DMS53 treated with DMSO at 0.1 percent for 48 hours (cell line): ENCODE data around the gene LY6G6F.

Source experiments
- DNase-seq: peaks from one replicate; lab custom pipeline; 2025; ENCODE audit not compliant: unreplicated experiment; lab: John Stamatoyannopoulos, UW

The LY6G6F gene

DNA sequence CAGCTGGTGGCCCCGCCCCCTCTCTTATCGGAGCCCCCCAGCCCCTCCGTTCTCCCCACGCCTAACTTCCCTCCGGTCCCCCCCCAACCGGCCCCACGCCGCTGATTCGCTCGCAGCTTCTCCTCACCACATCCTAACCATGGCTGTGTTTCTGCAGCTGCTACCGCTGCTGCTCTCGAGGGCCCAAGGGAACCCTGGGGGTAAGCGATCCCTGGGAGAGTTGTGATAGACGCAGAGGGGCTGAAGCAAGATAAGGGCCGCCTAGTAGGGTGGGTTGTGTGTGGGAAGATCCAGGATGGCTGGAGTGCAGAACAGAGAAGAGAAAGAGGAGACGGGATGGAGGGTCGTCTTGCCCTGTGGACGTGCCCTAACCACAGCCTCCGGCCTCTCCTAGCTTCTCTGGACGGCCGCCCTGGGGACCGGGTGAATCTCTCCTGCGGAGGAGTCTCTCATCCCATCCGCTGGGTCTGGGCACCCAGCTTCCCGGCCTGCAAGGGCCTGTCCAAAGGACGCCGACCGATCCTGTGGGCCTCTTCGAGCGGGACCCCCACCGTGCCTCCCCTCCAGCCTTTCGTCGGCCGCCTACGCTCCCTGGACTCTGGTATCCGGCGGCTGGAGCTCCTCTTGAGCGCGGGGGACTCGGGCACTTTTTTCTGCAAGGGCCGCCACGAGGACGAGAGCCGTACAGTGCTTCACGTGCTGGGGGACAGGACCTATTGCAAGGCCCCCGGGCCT, 16.7 kb downstream of the LY6G6F start, which contains the start of gene MPIG6B:
MPIG6B (plus strand) TSS at position 129 of the 735 bp plus-strand sequence; CDS start at position 140, 11 bp downstream.
- DNase-seq: no peak

DNA sequence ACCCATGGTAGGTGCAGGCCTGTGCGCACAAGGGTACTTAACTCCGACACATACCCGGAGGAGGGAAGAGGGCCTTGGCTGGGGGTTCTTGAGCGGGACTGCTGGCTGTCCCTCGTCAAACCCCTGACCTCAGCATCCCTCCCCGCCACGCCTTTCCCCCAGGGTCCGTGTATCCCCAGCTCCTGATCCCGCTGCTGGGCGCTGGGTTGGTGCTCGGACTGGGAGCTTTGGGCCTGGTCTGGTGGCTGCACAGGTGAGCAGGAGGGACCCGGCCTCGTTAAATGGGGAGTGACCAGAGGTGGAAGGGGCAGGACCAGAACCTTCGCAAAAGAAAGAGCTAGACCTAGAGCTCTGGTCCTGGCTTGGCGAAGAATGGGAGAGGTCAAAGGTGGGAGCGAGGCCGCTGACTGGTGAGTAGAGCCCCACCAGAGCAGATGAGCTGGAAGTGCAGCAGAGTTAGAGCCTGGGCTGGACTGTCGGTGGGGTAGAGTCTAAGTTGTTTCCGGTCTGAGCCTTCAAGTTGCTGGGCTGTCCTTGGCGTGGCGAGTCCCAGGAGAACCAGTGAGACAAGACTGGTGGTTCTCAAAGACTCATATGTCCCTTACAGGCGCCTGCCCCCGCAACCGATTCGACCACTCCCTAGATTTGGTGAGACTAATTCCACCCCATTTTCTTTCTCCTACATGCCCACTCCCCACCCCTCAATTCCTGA, 17.5 kb downstream of the LY6G6F start:
- DNase-seq: no peak

DNA sequence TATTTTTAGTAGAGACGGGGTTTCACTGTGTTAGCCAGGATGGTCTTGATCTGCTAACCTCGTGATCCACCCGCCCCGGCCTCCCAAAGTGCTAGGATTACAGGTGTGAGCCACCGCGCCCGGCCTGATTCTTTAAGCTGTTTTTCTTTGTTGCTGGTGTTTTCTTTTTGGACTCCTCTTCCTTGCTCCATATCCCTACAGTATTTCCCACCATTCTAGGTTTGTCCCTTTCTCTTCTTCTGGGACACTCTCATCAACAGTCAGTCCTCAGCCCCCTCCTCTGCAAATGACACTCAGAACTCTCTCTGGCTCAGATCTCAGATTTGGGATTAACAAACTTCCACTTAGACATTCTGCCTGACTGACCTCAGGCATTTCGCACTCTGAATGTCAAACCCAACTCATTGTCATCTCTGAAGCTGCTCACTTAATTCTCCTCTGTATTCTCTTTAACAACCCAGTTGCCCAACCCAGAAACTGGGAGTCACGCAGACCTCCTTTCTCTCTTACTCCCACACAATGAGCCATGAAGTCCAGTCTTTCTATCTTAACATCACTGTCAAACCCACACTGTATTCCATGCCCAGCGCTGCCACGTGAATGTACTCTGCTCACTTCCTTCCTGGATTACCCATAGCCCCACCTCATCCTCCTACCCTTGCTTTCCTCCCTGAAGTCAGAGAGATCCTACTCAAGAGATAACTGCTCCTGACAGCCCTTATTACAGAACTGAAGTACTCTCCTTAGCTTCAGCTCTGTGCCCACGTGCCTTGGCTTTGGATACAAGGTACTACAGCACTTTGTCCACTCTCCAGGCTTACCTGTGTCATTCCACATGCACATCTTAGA, 19.1 kb downstream of the LY6G6F start:
- no peak for DNase-seq

GRCh38 chr6:31727034-31727716, 20.5 kb downstream of the LY6G6F start:
- DNase-seq: no peak

DNA sequence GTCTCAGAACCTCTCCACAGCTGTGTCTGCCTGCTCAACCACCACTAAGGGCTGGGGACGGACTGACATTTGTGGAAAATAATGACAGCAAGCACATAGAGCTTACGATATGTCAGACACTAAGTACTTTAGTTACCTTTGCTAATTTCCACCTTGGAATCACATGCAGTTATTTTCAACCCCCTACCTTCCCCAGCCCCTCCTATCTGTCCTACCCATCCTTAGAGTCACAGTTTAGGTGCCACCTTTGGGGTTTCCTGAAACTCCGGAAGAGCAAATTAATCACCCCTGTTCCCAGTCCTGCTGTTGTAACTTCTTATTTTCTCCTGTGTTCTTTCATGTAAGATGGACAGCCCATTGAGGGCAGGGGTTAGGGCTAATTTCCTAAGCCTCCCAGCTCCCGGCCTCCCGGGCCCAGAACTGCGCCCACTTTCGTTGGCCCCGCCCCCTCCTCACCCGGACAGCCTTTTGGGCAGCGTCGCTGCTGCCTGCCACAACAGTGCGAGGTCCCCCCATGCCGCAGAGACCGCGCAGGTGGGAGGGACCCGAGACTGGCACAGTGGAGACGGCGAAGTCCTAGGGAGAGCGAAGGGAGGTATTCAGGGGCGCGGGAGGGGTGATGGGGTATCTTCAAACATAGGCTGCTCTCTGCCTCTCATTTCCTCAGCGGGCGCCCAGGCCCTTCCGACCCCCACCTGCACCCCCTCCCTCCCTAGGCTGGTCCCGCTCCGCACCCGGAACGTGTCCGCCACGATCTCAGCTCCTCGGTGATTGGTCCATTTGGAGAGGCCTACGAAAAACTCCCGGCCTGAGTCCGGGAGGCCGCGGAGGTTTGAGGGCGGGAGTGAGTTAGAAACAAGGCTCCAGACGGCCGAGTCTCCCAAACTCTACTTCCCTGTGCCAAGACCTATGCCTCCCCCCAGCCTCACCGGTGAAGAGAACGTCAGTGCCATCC, 21.3 kb downstream of the LY6G6F start:
- no peak for DNase-seq

GRCh38 chr6:31728767-31729514, 22.3 kb downstream of the LY6G6F start, which contains the start of gene DDAH2:
Gene DDAH2 (minus strand): TSS chr6:31729299. CDS start chr6:31729161, 138 bp downstream.
- DNase-seq: no peak

DNA sequence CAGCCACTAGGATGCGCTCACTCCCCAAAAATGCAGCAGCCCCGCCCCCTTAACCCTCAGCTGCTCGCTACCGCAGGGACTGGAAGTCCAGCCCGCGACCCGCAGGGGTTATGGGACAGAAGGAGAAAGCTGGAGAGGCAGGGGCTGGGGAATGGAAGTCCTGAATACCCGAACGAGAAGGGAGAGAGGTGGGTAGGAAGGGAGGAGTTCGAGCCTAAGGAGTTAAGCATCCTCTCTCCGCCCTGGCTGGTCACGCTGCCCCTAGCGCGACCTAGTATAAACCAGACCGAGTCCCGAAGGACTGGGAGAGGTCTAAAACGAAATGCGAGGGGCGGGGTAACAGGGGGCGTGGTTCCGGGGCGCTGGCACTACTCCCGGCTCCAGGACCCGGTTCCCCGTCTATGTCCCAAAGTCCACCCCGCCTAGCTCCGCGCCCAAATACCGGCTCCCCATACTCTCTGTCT, 22.9 kb downstream of the LY6G6F start:
- peak; percentile 66 for DNase-seq

DNA sequence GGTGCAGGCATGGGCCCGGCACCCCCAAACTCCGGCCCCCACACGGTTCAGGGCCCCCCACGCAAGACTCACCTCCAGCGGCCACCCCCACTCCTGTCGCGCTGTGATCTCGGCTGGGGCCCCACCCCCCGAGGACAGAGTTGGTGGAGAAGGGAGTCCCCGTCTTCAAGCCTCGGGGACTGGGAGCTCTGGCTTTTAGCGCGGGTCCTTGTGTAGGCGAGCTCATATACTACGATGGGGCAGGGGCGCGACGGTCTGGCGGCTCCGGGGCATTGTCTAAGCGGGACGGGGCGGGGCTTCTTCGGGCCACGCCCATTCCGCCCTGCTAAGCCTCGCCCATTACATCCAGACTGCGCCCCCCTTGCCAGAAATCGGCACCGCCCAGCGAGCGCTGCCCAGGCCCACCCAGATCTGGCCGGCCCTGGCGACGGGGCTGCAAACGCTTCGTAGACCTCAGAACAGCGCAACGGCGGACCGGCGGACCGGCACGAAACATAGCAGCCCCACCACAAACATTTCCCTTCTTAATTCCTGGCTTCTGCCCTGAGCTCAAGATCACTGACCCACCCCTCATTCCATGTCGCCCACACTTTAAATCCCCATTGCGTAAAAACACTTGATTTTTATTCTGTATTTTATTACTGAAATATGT, 23.4 kb downstream of the LY6G6F start:
- DNase-seq: no peak

DNA sequence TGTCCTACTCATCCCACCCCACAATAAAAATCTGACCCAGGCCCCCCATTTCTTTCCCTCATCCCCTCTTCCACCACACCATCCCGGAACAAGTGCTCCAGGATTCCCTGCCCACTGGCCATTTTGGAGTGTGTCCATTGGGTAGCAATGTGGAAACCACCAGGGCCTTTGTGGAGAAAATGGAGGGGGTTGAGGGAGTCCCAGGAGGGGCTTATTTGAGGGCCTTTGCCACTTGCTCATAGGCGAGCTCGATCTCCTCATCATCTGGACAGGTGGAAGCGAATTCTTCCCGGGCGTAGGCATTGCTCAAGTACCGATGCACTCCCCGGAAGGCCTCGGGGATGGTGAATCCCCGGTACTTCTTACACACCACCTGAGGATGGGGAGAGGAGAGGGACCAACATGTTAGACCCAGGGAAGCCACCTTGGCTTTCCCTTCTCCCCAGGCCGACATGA, 24.0 kb downstream of the LY6G6F start:
- DNase-seq: no peak

DNA sequence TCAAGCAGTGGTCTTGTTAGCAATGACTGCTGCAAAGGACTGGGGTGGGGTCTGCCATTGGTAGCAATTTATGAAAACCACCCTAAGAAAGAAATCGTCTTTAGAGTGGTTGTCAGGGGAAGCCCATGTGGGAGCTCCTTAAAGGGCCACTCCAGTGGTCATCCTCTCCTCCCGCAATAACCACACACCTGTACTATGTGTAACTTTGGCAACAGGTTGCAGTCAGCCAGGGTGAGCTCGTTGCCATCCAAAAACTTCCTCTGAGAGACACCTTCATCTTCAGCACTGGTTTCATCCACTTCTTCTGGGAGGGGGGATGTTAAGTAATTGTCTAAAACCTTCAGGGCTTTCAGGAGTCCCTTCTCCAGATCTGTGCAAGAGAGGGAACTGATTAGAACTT, 25.4 kb downstream of the LY6G6F start:
- no peak for DNase-seq

GRCh38 chr6:31733734-31734133, 27.1 kb downstream of the LY6G6F start:
- no peak for DNase-seq

DNA sequence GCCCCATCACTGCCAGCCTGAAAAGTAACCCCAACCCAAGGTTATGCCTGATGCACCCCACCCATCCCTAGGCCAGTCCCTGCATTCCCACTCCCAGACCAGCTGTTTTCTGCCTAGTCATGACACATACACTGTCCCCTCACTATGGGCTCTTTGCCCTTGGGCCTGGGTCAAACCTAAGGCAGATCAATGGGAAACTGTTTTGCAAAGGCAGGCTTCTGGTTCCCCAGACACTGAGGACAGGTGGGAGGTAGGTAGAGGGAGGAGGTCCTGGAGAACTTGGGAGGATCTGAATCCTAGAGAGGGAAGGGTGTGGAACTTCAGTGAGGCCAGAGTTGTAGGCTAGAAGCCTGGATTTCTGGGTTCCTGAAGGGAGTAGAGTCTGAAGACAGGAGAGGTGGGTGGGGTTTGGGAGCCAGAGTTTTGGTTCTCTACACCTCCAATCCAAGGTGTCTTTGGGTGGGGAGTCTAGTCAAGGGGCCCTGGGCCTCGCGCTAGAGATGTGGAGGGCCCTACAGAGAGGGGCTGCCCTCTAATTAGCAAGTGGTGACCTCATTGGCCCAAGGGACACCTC, 27.7 kb downstream of the LY6G6F start:
- no peak for DNase-seq

- DNase-seq: peak; percentile 69
These were observed 28.2 kb downstream of the LY6G6F start for GRCh38 chr6:31734821-31735406.

DNA sequence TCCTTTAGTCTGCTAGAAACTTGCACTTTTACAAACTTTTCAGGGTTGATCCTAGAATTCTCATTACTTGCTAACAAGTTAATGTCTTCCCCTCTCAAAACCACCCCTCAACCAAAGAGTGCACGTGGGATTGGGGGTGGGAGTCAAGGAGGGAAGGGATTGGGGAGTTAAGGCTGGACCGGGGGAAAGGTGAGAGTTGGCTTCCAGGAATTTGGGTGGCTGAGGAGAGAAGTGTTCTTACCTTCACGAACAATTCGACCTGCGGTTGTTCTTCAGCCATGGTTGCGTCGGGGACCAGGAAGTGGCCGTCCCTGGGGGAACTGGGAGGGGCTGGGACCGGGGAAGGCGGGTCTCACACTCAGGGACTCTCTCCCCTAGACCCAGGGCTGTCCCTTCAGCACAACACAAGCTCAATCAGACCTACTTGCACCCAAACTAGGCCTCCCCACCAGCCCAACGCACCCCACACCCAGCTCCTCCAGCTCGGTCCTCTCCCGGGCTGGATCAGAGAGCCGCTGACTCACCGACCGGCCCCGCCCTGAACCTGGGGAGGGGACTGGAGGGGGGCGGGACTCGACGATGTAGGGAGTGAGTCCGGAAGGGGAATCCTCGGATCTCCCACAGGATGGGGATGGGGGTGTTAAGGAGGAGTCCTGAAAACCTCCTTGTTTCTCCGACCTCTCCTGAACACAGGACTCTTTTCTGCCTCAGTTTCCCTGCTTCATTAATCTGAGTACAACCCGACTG, 29.5 kb downstream of the LY6G6F start, which contains the start of gene CLIC1:
CLIC1 (minus strand) TSS at position 510 of the 747 bp plus-strand sequence; CDS start at position 280, 230 bp downstream.
- peak; percentile 82 for DNase-seq

- no peak for DNase-seq
These were observed 30.2 kb downstream of the LY6G6F start for GRCh38 chr6:31736768-31737314.

GRCh38 chr6:31737315-31737990, 30.8 kb downstream of the LY6G6F start:
- DNase-seq: peak; percentile 80
